WTC11 (cell line): Measurements from ENCODE around the gene NDRG4. TPM values are rescaled to one million over a fixed set of nuclear protein-coding genes. Genes with fewer than 3 reads are reported as not detected.

Source experiments
- ATAC-seq: fragments of 200-7000 bp; cut with Tn5 transposase; 2 replicates; pipeline ENCODE4 v1.10.0; 2021; ENCODE audit warnings: mild to moderate bottlenecking, moderate library complexity
- CTCF ChIA-PET: fragments of 300-600 bp; sonication (Branson Sonifier 250); formaldehyde crosslinking; loops from one replicate; lab custom pipeline; 2021; ENCODE audit warnings: antibody characterized with exemption; lab: Charles Lee
- POLR2A ChIA-PET: fragments of 350-600 bp; sonication (Branson Sonifier 250); formaldehyde crosslinking; loops from one replicate; lab custom pipeline; 2021; ENCODE audit warnings: antibody characterized with exemption; lab: Charles Lee
- DNase-seq: peaks from one replicate; pipeline ENCODE4 v3.0.0; 2021; ENCODE audit warnings: low spot score
- H3K27ac Mint-ChIP-seq: 2 replicates; pipeline ENCODE4 v1.8.0; 2021; ENCODE audit warnings: mixed read lengths
- H3K27me3 Mint-ChIP-seq: 2 replicates; pipeline ENCODE4 v1.8.0; 2021; ENCODE audit warnings: low read depth, mild to moderate bottlenecking, moderate library complexity, mixed read lengths
- H3K36me3 Mint-ChIP-seq: 2 replicates; pipeline ENCODE4 v1.8.0; 2021; ENCODE audit warnings: mixed read lengths
- H3K4me1 Mint-ChIP-seq: 2 replicates; pipeline ENCODE4 v1.8.0; 2022; ENCODE audit warnings: mixed read lengths
- H3K4me3 Mint-ChIP-seq: 2 replicates; pipeline ENCODE4 v1.8.0; 2021; ENCODE audit warnings: mild to moderate bottlenecking, moderate library complexity, mixed read lengths
- H3K9me3 Mint-ChIP-seq: 2 replicates; pipeline ENCODE4 v1.8.0; 2021; ENCODE audit warnings: mixed read lengths
- ATF1 ChIP-seq: sonication (generic); formaldehyde crosslinking; IDR thresholded peaks from 2 replicates; pipeline ENCODE4 v1.8.1; 2023; ENCODE audit warnings: mild to moderate bottlenecking, moderate library complexity, missing genetic modification reagents
- ATF3 ChIP-seq: sonication (generic); formaldehyde crosslinking; conservative IDR thresholded peaks from 2 replicates; pipeline ENCODE4 v1.8.1; 2022; ENCODE audit warnings: mild to moderate bottlenecking, missing genetic modification reagents
- CDX4 ChIP-seq: fragments of 250-450 bp; sonication (Bioruptor Pico); IDR thresholded peaks from 2 replicates; pipeline ENCODE4 v1.9.0; 2021; ENCODE audit warnings: moderate library complexity, mild to moderate bottlenecking, inconsistent platforms, borderline replicate concordance
- CREM ChIP-seq: sonication (generic); formaldehyde crosslinking; IDR thresholded peaks from 2 replicates; pipeline ENCODE4 v1.8.1; 2022; ENCODE audit warnings: mild to moderate bottlenecking, missing genetic modification reagents, moderate library complexity
- FOXP1 ChIP-seq: sonication (generic); formaldehyde crosslinking; IDR thresholded peaks from 2 replicates; pipeline ENCODE4 v1.8.0; 2022; ENCODE audit warnings: missing genetic modification reagents, mild to moderate bottlenecking, moderate library complexity, borderline replicate concordance
- FOXP4 ChIP-seq: sonication (generic); formaldehyde crosslinking; IDR thresholded peaks from 2 replicates; pipeline ENCODE4 v1.8.0; 2022; ENCODE audit warnings: mild to moderate bottlenecking, missing genetic modification reagents
- GABPB1 ChIP-seq: sonication (generic); formaldehyde crosslinking; IDR thresholded peaks from 2 replicates; pipeline ENCODE4 v1.8.1; 2023; ENCODE audit warnings: mild to moderate bottlenecking, missing genetic modification reagents
- IRF1 ChIP-seq: sonication (generic); formaldehyde crosslinking; IDR thresholded peaks from 2 replicates; pipeline ENCODE4 v1.8.0; 2023; ENCODE audit warnings: missing genetic modification reagents
- KAT7 ChIP-seq: sonication (generic); formaldehyde crosslinking; IDR thresholded peaks from 2 replicates; pipeline ENCODE4 v1.8.1; 2023; ENCODE audit warnings: missing genetic modification reagents, mild to moderate bottlenecking, borderline replicate concordance
- MAX ChIP-seq: sonication (generic); formaldehyde crosslinking; IDR thresholded peaks from 2 replicates; pipeline ENCODE4 v1.8.0; 2022; ENCODE audit warnings: mild to moderate bottlenecking, missing genetic modification reagents
- MXD4 ChIP-seq: fragments of 250-450 bp; sonication (Bioruptor Pico); IDR thresholded peaks from 2 replicates; pipeline ENCODE4 v1.8.0; 2021; ENCODE audit warnings: mild to moderate bottlenecking, moderate library complexity, borderline replicate concordance
- MYBL2 ChIP-seq: sonication (generic); formaldehyde crosslinking; IDR thresholded peaks from 2 replicates; pipeline ENCODE4 v1.8.1; 2023; ENCODE audit warnings: mild to moderate bottlenecking, moderate library complexity, missing genetic modification reagents
- NR1H2 ChIP-seq: sonication (generic); formaldehyde crosslinking; IDR thresholded peaks from 2 replicates; pipeline ENCODE4 v1.9.0; 2021; ENCODE audit warnings: mild to moderate bottlenecking, moderate library complexity, missing genetic modification reagents
- PRRX2 ChIP-seq: fragments of 250-450 bp; sonication (Bioruptor Pico); IDR thresholded peaks from 2 replicates; pipeline ENCODE4 v1.8.0; 2021; ENCODE audit warnings: mild to moderate bottlenecking
- RELA ChIP-seq: sonication (generic); formaldehyde crosslinking; IDR thresholded peaks from 2 replicates; pipeline ENCODE4 v1.8.1; 2022; ENCODE audit warnings: missing genetic modification reagents, mild to moderate bottlenecking, borderline replicate concordance
- SOX15 ChIP-seq: fragments of 250-450 bp; sonication (Bioruptor Pico); IDR thresholded peaks from 2 replicates; pipeline ENCODE4 v1.9.0; 2021; ENCODE audit warnings: mild to moderate bottlenecking
- USF1 ChIP-seq: sonication (generic); formaldehyde crosslinking; IDR thresholded peaks from 2 replicates; pipeline ENCODE4 v1.8.0; 2022; ENCODE audit warnings: mild to moderate bottlenecking, missing genetic modification reagents
- ZNF219 ChIP-seq: sonication (generic); formaldehyde crosslinking; IDR thresholded peaks from 2 replicates; pipeline ENCODE4 v1.8.0; 2023; ENCODE audit warnings: missing genetic modification reagents, mild to moderate bottlenecking, borderline replicate concordance
- ZNF532 ChIP-seq: fragments of 250-450 bp; sonication (Bioruptor Pico); IDR thresholded peaks from 2 replicates; pipeline ENCODE4 v1.9.0; 2021; ENCODE audit warnings: mild to moderate bottlenecking, borderline replicate concordance
- ZNF671 ChIP-seq: fragments of 250-450 bp; sonication (Bioruptor Pico); IDR thresholded peaks from 2 replicates; pipeline ENCODE4 v1.8.0; 2021; ENCODE audit warnings: mild to moderate bottlenecking
- total RNA-seq: library from RNA; stranded (reverse); gene quantifications from 3 replicates; pipeline ENCODE4 v1.2.3, GENCODE V29; 2021

NDRG4 gene
- total RNA-seq, 1 experiment from 2014 or later: 20.5 TPM

- Mint-ChIP-seq H3K27ac (no peak overlapping the region), H3K9me3 (no peaks in the 10 kb centered on the region)
- POLR2A ChIA-PET: no interaction called here
- TF ChIP-seq ATF1 (no peak), KAT7 (CRISPR knock-in tag) (no peak), MYBL2 (CRISPR knock-in tag) (no peak), FOXP4 (CRISPR knock-in tag) (no peak), CDX4 (CRISPR knock-in tag) (no peak), ZNF219 (CRISPR knock-in tag) (no peak), NR1H2 (CRISPR knock-in tag) (no peak), SOX15 (no peak), MXD4 (CRISPR knock-in tag) (no peak), PRRX2 (CRISPR knock-in tag) (no peak), ATF3 (CRISPR knock-in tag) (no peak), IRF1 (CRISPR knock-in tag) (no peak), USF1 (CRISPR knock-in tag) (no peak), RELA (CRISPR knock-in tag) (no peak), ZNF532 (CRISPR knock-in tag) (no peak), ZNF671 (CRISPR knock-in tag) (no peak), GABPB1 (CRISPR knock-in tag) (no peak), FOXP1 (CRISPR knock-in tag) (no peak), CREM (CRISPR knock-in tag) (no peak), MAX (CRISPR knock-in tag) (no peak)
- TF ChIP-seq, all 79 proteins: peak for 0
- H3K4me1 Mint-ChIP-seq: no peaks in the 10 kb centered on the region
- DNase-seq (no peak), ATAC-seq (no peak)
- no peak overlapping the region for H3K4me3 Mint-ChIP-seq
- H3K36me3 Mint-ChIP-seq: no peaks in the 10 kb centered on the region
- CTCF ChIA-PET: interaction anchor here (3.1 kb wide), 1 partner anchor 156 kb away, joined by 8 read pairs; no protein-coding TSS in a partner anchor
- H3K27me3 Mint-ChIP-seq: peaks cover 20% of the 10 kb centered on the region
These were observed 44.2 kb upstream of the NDRG4 start for GRCh38 chr16:58455750-58456149.
